HG02610 (cell line): ENCODE results near the gene PSMB11.
"Not testable (repeated sequence)": the region's sequence is repeated elsewhere in the genome, so short reads cannot be mapped to it uniquely, and the experiment has no call there.

Experiments used
- ATAC-seq: cut with Tn5 transposase; IDR thresholded peaks from one replicate; pipeline ENCODE4 v1.9.1; 2021; ENCODE audit warnings: mild to moderate bottlenecking, moderate library complexity; ENCODE audit not compliant: unreplicated experiment

PSMB11 gene

DNA sequence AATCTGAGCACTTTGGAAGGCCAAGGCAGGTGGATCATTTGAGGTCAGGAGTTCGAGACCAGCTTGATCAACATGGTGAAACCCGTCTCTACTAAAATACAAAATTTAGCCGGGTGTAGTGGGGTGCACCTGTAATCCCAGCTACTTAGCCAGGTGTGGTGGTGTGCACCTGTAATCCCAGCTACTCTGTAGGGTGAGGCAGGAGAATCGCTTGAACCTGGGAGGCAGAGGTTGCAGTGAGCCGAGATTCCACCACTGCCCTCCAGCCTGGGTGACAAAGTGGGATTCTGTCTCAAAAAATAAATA is 28.3 kb upstream of the PSMB11 start:
- ATAC-seq: not testable (repeated sequence)

GRCh38 chr14:23015618-23016017 is 26.4 kb upstream of the PSMB11 start:
- ATAC-seq: no peak

DNA sequence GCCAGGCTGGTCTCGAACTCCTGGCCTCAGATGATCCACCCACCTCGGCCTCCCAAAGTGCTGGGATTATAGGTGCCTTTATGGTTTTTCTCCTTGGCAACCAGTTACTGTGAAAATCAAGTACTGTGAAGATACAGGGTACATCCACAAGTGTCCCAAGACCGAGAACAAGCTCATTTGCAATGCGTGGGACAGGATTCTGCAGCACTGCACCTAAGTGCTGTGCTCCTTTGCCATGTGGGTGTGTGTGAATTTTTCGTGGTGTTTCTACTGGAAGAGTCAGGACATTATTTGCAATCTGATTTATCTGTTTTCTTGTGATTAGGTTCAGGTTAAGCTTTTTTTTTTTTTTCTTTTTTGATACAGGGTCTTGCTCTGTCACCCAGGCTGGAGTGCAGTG is 24.9 kb upstream of the PSMB11 start:
- no peak for ATAC-seq

- ATAC-seq: no peak
Observed at GRCh38 chr14:23018107-23018506, 23.9 kb upstream of the PSMB11 start.

GRCh38 chr14:23020143-23021128 is 21.6 kb upstream of the PSMB11 start:
- ATAC-seq: no peak

GRCh38 chr14:23021434-23021833 is 20.6 kb upstream of the PSMB11 start:
- ATAC-seq: no peak

DNA sequence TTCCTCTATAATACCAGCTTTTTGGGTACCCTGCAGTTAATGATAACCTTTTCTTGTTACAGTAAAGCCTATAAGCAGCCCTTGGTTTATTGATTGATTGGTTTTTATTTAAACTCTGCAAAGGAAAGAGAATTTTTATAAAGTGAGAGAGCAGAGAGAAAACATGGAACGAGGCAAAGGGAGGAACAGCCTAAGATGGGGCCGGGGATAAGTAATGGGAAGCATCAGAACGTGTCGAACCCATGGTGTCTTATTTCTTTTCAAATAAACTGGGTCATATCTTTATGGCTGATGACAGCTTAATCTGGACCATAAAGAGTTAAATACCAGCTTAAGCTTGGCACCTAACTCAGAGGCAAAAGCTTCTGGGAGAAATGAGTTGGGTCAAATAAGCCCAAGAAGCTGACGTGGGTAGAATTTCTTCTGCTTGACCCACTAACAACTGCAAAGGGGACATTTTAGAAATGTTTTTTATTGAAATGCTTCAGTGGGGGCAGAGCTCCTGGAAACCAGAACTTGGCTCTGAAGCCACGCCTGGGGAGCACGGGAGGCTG is 20.0 kb upstream of the PSMB11 start:
- no peak for ATAC-seq

GRCh38 chr14:23023022-23023794 is 18.8 kb upstream of the PSMB11 start:
- ATAC-seq: no peak

GRCh38 chr14:23023795-23024152 is 18.2 kb upstream of the PSMB11 start:
- ATAC-seq: no peak

DNA sequence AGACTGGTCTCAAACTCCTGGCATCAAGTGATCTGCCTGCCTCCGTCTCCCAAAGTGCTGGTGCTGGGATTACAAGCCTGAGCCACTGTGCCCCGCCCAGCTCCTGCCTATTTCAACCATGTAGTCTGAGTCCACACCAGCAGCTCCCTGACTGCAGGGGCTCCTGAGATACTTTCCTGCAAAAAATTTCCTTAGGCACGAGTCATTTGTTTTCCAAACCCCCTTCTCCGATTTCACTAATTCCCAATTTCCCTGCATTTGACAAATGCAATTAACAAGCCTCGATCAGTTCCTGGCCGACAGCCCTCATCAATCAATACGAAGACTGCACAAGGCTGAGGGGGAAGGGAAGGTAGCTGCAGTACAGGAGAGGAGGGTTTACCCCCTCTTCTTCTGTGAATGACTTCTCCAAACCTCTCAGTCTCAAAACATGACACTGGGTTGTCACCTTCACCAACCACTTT is 17.4 kb upstream of the PSMB11 start:
- ATAC-seq: no peak

DNA sequence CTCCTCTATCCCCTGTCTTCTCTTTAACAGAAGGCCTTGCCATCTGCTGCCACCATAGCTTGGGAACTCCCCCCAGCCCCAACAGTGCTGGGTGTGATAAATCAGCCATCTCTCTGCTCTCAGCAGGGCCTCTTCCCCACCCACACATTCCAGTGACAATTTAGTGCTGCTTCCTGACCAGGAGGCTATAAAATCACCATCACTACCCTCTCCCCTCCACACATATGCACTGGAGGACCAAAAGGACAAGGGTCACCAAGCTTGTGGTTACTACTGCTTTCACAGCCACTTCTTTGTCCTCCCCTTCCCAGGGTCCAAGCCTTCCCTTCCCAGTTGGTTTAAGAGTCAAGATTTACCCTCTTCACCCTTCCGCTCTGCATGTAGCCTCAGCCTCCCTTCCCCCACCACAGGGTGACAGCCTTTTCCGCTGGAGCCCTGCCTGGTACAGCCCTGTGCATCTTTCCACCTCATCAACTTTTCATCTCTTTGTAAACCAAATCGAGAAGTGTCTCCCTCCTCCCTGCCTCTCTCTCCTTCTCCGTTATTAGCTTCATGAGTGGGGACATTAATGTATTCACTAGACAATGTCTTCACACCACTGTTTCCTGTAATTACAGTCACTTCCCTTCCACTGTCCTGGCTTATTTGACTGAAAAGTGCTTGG is 16.7 kb upstream of the PSMB11 start:
- no peak for ATAC-seq

DNA sequence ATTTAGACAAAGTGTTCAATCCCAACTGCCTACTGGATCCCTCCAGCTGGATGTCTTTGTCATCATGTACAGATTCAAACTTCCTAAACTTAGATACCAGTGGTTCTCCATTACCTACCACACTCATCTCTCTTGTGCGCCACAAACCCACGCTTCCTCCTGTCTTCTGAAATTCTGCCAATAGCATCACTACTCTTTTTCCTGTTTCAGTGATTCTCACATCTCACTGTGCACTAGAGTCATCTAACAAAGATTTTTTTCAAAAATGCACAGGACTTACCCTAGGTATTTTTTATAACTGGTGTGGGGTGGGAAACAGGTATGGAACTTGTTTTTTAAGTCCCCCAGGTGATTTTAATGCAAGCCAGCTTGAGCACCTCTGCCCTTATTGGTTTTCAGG is 13.2 kb upstream of the PSMB11 start:
- no peak for ATAC-seq

- no peak for ATAC-seq
Observed at GRCh38 chr14:23030936-23031335, 11.1 kb upstream of the PSMB11 start.

DNA sequence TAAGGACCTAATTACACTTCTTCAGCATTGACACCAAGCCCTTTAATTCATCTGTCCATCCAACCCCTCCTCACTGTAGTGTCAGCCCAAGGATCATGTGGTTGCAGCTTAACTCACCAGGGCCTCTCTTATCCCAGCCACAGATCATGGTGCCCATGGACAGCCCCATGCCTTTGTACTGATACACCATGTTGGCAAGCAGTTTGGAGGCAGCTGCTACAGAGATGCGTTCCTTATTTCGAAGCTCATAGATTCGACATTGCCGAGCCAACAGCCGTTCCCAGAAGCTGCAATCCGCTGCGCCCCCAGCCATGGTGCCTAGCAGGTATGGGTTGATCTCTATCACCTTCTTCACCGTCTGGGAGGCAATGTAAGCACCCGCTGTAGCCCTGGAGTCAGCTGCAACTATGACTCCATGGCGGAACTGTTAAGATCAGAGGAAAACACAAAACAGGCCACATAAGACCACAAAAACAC is 8.7 kb upstream of the PSMB11 start:
- no peak for ATAC-seq

GRCh38 chr14:23033801-23034497 is 8.1 kb upstream of the PSMB11 start:
- peak; percentile 6 for ATAC-seq

DNA sequence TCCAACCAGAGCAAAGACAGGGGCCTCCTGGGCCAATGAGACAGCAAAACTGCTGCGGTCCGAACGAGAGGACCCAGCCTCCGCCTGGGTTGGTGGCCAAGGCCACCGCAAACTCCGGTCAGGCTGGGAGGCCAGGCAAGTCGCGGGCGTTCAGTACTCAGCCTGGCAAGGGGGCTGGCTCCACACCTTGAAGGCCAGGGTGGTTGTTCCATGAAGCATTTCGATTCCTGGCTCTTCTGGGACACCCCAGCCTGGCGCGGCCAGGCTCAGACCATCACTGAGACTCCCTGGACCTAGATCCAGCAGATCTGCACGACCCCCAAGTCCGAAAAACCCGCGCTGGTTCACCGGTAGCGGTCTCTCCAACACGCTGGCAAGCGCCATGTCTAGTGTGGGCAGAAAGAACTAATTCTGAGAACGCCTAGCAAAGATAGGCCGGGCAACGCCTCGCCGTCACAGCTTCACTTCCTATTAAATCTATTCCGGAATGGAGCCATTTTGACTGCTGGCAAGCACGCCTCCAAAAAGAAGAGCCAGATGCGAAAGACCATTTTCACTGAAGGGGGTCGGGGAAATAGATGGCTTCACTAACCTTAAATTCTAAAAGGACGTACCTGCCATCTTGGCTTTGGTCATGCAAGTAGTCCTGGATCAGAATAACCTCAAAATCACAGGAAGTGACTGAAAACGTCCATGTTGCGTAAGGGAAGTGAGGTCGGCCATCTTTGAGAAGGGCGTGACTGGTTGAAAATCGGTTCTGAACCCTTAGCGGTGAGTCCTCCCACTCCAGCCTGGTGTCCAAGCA is 7.3 kb upstream of the PSMB11 start, which contains the start of gene PSMB5:
TSS of gene PSMB5 (minus strand) at position 403 of the 805 bp plus-strand sequence. CDS start at position 384, 19 bp downstream.
- ATAC-seq: peak; percentile 89

DNA sequence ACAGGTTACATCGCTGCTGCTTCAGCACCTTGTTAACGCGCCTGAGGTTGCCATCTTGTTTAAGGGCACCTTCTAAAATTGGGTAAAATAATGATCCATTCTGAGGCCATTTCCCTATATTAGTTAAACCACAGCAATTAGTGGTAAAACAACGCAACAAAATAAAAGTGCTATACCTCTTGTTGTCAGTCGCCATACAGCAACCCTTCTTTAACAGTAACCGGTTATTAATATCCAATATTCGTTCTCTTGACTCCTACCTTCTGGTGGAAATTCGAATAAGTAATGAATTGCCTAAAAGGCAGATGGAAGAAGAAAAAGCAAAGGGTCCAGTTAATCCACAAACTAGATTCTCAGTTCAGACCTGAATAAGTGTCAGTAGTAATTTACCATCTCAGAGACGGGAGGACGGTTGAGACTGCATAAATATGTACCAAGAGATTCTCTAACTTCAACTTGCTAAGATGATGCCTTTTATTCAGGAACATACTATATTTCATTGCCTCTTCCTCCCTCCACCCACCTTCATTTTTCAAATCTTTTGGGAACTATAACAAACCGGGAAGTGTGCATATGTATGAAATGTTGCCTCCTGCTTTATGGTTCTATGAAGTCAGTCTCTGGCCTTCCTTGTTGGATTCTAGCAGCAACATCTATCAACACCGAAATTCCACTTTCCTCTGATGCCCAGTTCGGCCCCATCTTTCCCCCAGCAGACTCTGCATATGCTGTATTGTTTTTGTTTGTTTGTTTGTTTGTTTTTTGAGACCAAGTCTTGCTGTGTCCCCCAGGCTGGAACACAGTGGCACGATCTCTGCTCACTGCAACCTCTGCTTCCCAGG is 6.5 kb upstream of the PSMB11 start:
- no peak for ATAC-seq

DNA sequence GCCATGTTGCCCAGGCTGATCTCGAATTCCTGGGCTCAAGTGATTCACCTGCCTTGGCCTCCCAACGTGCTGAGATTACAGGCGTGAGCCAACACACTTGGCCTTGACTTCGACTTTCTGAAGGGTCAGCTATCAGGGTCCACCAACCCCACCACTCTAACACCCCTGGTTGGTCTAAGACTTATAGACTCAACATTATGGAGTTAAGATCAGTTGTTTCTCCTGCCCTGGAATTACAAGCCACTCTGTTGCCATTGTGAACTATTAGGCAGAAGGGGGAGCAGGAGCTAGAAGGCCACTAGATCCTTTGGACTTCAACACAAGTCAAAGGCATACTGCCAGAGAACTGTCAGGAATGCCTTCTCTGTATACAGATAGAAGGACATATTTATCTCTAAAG is 1.9 kb upstream of the PSMB11 start:
- ATAC-seq: no peak

DNA sequence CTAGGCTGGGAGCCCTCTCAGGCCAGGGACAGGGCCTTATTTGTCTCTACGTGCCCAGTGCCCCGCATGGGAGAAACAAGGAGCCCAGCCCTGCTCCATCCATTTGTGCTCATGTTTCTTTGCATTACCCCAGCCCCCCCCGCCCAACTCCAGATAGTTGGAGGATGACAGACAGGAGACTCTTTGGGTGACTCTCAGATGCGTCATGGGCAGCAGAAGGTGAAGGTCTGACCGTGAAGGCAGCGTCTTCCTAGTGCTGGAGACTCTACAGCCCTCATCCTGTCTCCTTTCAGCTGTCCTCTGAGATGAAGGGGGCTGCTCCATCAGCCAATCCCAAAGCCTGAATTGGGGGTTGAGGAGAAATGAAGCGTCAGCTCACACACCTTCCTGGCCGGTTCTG is 283 bp upstream of the PSMB11 start:
- no peak for ATAC-seq
